CD8-positive, alpha-beta memory T cell (primary cell): Measurements from ENCODE around the gene DBH. TPM values are rescaled to one million over a fixed set of nuclear protein-coding genes. Genes with fewer than 3 reads are reported as not detected.
"Not testable (repeated sequence)": the region's sequence is repeated elsewhere in the genome, so short reads cannot be mapped to it uniquely, and the experiment has no call there.

Experiments
- CTCF ChIA-PET: fragments of 350-600 bp; sonication (Branson Sonifier 250); formaldehyde crosslinking; loops from one replicate; lab custom pipeline; 2021; ENCODE audit warnings: antibody characterized with exemption; lab: Charles Lee
- POLR2A ChIA-PET: fragments of 350-600 bp; sonication (Branson Sonifier 250); formaldehyde crosslinking; loops from one replicate; lab custom pipeline; 2021; ENCODE audit warnings: antibody characterized with exemption; lab: Charles Lee
- DNase-seq, 5 donors: peaks; one replicate each; pipeline versions ENCODE4 v3.0.0 to v3.0.0-alpha.2; 2020 to 2022; ENCODE audit warnings: mixed read lengths in 1 of 5
- H3K27ac ChIP-seq: one replicate; pipeline ENCODE4 v1.7.0; 2013; ENCODE audit warnings: low read depth, mild to moderate bottlenecking, low read length, moderate library complexity
- H3K27me3 ChIP-seq: 2 replicates; pipeline ENCODE4 v1.7.0; 2013; ENCODE audit warnings: low read length, mild to moderate bottlenecking; ENCODE audit not compliant: insufficient read depth, poor library complexity, severe bottlenecking
- H3K36me3 ChIP-seq: 2 replicates; pipeline ENCODE4 v1.7.0; 2013; ENCODE audit warnings: mild to moderate bottlenecking, low read length, moderate library complexity; ENCODE audit not compliant: insufficient read depth
- H3K4me1 ChIP-seq: 2 replicates; pipeline ENCODE4 v1.7.0; 2013; ENCODE audit warnings: mild to moderate bottlenecking, low read length, moderate library complexity; ENCODE audit not compliant: insufficient read depth
- H3K4me3 ChIP-seq: 2 replicates; pipeline ENCODE4 v1.7.0; 2013; ENCODE audit warnings: mild to moderate bottlenecking, low read length
- H3K9me3 ChIP-seq: 2 replicates; pipeline ENCODE4 v1.7.0; 2013; ENCODE audit warnings: mild to moderate bottlenecking, low read length
- H3K27ac Mint-ChIP-seq, 8 donors: one replicate each; pipeline ENCODE4 v1.8.0; 2020 to 2021; ENCODE audit warnings: mixed read lengths in 8 of 8, mild to moderate bottlenecking in 6 of 8, inconsistent platforms in 3 of 8, moderate library complexity in 3 of 8
- H3K27me3 Mint-ChIP-seq, 2 donors: one replicate each; pipeline ENCODE4 v1.8.0; 2020 to 2021; ENCODE audit warnings: mixed read lengths in 2 of 2, mild to moderate bottlenecking in 1 of 2, moderate library complexity in 1 of 2
- H3K36me3 Mint-ChIP-seq, 3 donors: one replicate each; pipeline ENCODE4 v1.8.0; 2020 to 2021; ENCODE audit warnings: mixed read lengths in 3 of 3, inconsistent platforms in 1 of 3, mild to moderate bottlenecking in 1 of 3
- H3K4me1 Mint-ChIP-seq, 3 donors: one replicate each; pipeline ENCODE4 v1.8.0; 2020 to 2021; ENCODE audit warnings: mixed read lengths in 3 of 3, inconsistent platforms in 1 of 3, mild to moderate bottlenecking in 1 of 3
- H3K4me3 Mint-ChIP-seq, 7 donors: one replicate each; pipeline ENCODE4 v1.8.0; 2020 to 2021; ENCODE audit warnings: mixed read lengths in 7 of 7, mild to moderate bottlenecking in 6 of 7, moderate library complexity in 4 of 7, inconsistent platforms in 2 of 7
- H3K9me3 Mint-ChIP-seq, 5 donors: one replicate each; pipeline ENCODE4 v1.8.0; 2020 to 2022; ENCODE audit warnings: mixed read lengths in 5 of 5, mild to moderate bottlenecking in 3 of 5, moderate library complexity in 2 of 5, inconsistent platforms in 1 of 5
- polyA plus RNA-seq: library from polyadenylated mRNA; unstranded; fragments of 300-500 nt; fragmentation: Illumina TruSeq; gene quantifications from one replicate; pipeline ENCODE4 v1.2.3, GENCODE V29; 2021
- total RNA-seq, 2 experiments: library from RNA; stranded (reverse); gene quantifications; one replicate each; pipeline ENCODE4 v1.2.3, GENCODE V29; 2021

The DBH gene
- total and polyA plus RNA-seq, 3 experiments from 2014 or later: not detected

GRCh38 chr9:133618726-133619125 lies 17.4 kb upstream of the DBH start:
- Mint-ChIP-seq H3K27me3 (peaks cover 0 to 5% of the 10 kb centered on the region in 2 donors), H3K9me3 (no peaks in the 10 kb centered on the region), H3K27ac (peak overlapping the region in 1 of 8 donors; percentile 68), H3K36me3 (no peaks in the 10 kb centered on the region), H3K4me3 (no peak overlapping the region), H3K4me1 (peaks cover 21 to 34% (median 33%) of the 10 kb centered on the region in 3 donors)
- Histone ChIP-seq H3K4me1 (peaks cover 40% of the 10 kb centered on the region), H3K36me3 (no peaks in the 10 kb centered on the region), H3K27me3 (no peaks in the 10 kb centered on the region), H3K4me3 (no peak overlapping the region), H3K27ac (no peak overlapping the region), H3K9me3 (no peaks in the 10 kb centered on the region)
- POLR2A ChIA-PET: no interaction called here
- CTCF ChIA-PET: no interaction called here
- DNase-seq: no peak

DNA sequence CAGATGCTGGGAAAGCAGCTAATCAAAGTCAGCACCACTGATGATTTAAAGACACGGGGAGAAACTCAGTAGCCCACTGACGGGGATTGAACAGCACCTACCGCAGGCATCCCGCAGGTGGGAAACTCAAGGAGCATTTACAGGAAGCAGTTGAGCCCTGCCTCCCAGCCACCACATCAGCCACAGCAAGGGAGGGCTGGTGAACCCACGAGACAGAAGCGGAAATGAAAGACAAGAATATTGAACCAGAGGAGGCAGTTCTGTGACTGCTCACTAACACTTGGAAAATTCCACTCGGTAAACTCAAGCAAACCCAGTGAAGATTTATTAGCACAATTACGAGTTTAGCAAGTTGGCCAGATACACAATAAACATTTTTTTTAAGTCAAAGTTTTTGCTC lies 16.4 kb upstream of the DBH start:
- H3K27me3 Mint-ChIP-seq: peaks cover 3 to 5% of the 10 kb centered on the region in 2 donors
- peaks cover 21 to 34% (median 33%) of the 10 kb centered on the region in 3 donors for H3K4me1 Mint-ChIP-seq
- H3K4me3 Mint-ChIP-seq: peak overlapping the region in 6 of 7 donors; percentile 18 to 75 (median 47)
- peaks cover 40% of the 10 kb centered on the region for H3K4me1 ChIP-seq
- DNase-seq: peak; percentile 16 to 71 (median 52)
- no peaks in the 10 kb centered on the region for H3K36me3 ChIP-seq
- no peaks in the 10 kb centered on the region for H3K9me3 ChIP-seq
- ChIA-PET CTCF (no interaction called here), POLR2A (no interaction called here)
- H3K4me3 ChIP-seq: peak overlapping the region; percentile 37
- no peaks in the 10 kb centered on the region for H3K27me3 ChIP-seq
- peak overlapping the region in 3 of 8 donors; percentile 0 to 24 (median 20) for H3K27ac Mint-ChIP-seq
- peaks cover 0 to 4% (median 0%) of the 10 kb centered on the region in 3 donors for H3K36me3 Mint-ChIP-seq
- H3K27ac ChIP-seq: no peak overlapping the region
- H3K9me3 Mint-ChIP-seq: peaks cover 0 to 5% (median 2%) of the 10 kb centered on the region in 5 donors

GRCh38 chr9:133621725-133622267 lies 14.4 kb upstream of the DBH start:
- H3K4me1 Mint-ChIP-seq: peaks cover 21 to 34% (median 33%) of the 10 kb centered on the region in 3 donors
- Histone ChIP-seq H3K4me3 (no peak overlapping the region), H3K4me1 (peaks cover 40% of the 10 kb centered on the region), H3K36me3 (no peaks in the 10 kb centered on the region), H3K27ac (no peak overlapping the region), H3K27me3 (no peaks in the 10 kb centered on the region), H3K9me3 (no peaks in the 10 kb centered on the region)
- ChIA-PET POLR2A (no interaction called here), CTCF (no interaction called here)
- H3K27me3 Mint-ChIP-seq: peaks cover 5 to 8% of the 10 kb centered on the region in 2 donors
- peak overlapping the region in 2 of 7 donors; percentile 2 to 57 for H3K4me3 Mint-ChIP-seq
- H3K27ac Mint-ChIP-seq: peak overlapping the region in 1 of 8 donors; percentile 65
- DNase-seq: no peak
- peaks cover 6 to 17% (median 13%) of the 10 kb centered on the region in 5 donors for H3K9me3 Mint-ChIP-seq
- H3K36me3 Mint-ChIP-seq: peaks cover 0 to 15% (median 0%) of the 10 kb centered on the region in 3 donors

GRCh38 chr9:133622555-133622954 lies 13.6 kb upstream of the DBH start:
- no peaks in the 10 kb centered on the region for H3K36me3 ChIP-seq
- H3K27ac ChIP-seq: no peak overlapping the region
- peaks cover 0 to 15% (median 0%) of the 10 kb centered on the region in 3 donors for H3K36me3 Mint-ChIP-seq
- H3K27ac Mint-ChIP-seq: peak overlapping the region in 1 of 8 donors; percentile 15
- H3K4me1 Mint-ChIP-seq: peaks cover 21 to 34% (median 33%) of the 10 kb centered on the region in 3 donors
- H3K4me3 Mint-ChIP-seq: peak overlapping the region in 1 of 7 donors; percentile 10
- CTCF ChIA-PET: no interaction called here
- DNase-seq: no peak
- no peaks in the 10 kb centered on the region for H3K27me3 ChIP-seq
- POLR2A ChIA-PET: no interaction called here
- peaks cover 40% of the 10 kb centered on the region for H3K4me1 ChIP-seq
- peaks cover 5 to 8% of the 10 kb centered on the region in 2 donors for H3K27me3 Mint-ChIP-seq
- H3K9me3 ChIP-seq: no peaks in the 10 kb centered on the region
- no peak overlapping the region for H3K4me3 ChIP-seq
- peaks cover 6 to 18% (median 13%) of the 10 kb centered on the region in 5 donors for H3K9me3 Mint-ChIP-seq

- Mint-ChIP-seq H3K9me3 (peaks cover 6 to 18% (median 13%) of the 10 kb centered on the region in 5 donors), H3K36me3 (peaks cover 0 to 15% (median 0%) of the 10 kb centered on the region in 3 donors), H3K4me1 (peaks cover 7 to 11% (median 11%) of the 10 kb centered on the region in 3 donors)
- H3K4me3 Mint-ChIP-seq, H3K27ac Mint-ChIP-seq, CTCF ChIA-PET, POLR2A ChIA-PET, DNase-seq, H3K27me3 ChIP-seq, H3K36me3 ChIP-seq, H3K27me3 Mint-ChIP-seq, H3K4me3 ChIP-seq, H3K9me3 ChIP-seq, H3K27ac ChIP-seq: not testable (repeated sequence)
- peaks cover 17% of the 10 kb centered on the region for H3K4me1 ChIP-seq
These were observed 10.2 kb upstream of the DBH start for GRCh38 chr9:133626008-133626407.

GRCh38 chr9:133627341-133627740 lies 8.8 kb upstream of the DBH start:
- Mint-ChIP-seq H3K27me3 (peaks cover 5 to 8% of the 10 kb centered on the region in 2 donors), H3K9me3 (peaks cover 6 to 18% (median 13%) of the 10 kb centered on the region in 5 donors), H3K4me3 (no peak overlapping the region), H3K36me3 (peaks cover 0 to 15% (median 0%) of the 10 kb centered on the region in 3 donors), H3K4me1 (peaks cover 0 to 1% (median under 1%) of the 10 kb centered on the region in 3 donors), H3K27ac (no peak overlapping the region)
- Histone ChIP-seq H3K4me3 (no peak overlapping the region), H3K36me3 (no peaks in the 10 kb centered on the region), H3K9me3 (no peaks in the 10 kb centered on the region), H3K27me3 (no peaks in the 10 kb centered on the region), H3K4me1 (peaks cover 8% of the 10 kb centered on the region), H3K27ac (no peak overlapping the region)
- ChIA-PET CTCF (no interaction called here), POLR2A (no interaction called here)
- DNase-seq: no peak

- no peaks in the 10 kb centered on the region for H3K4me1 Mint-ChIP-seq
- H3K27me3 Mint-ChIP-seq: peaks cover 5 to 8% of the 10 kb centered on the region in 2 donors
- Histone ChIP-seq H3K27me3 (no peaks in the 10 kb centered on the region), H3K36me3 (no peaks in the 10 kb centered on the region), H3K27ac (no peak overlapping the region), H3K9me3 (no peaks in the 10 kb centered on the region), H3K4me1 (no peaks in the 10 kb centered on the region), H3K4me3 (no peak overlapping the region)
- no peak for DNase-seq
- H3K36me3 Mint-ChIP-seq: peaks cover 0 to 15% (median 0%) of the 10 kb centered on the region in 3 donors
- peak overlapping the region in 1 of 8 donors; percentile 70 for H3K27ac Mint-ChIP-seq
- ChIA-PET POLR2A (no interaction called here), CTCF (no interaction called here)
- no peak overlapping the region for H3K4me3 Mint-ChIP-seq
- peaks cover 6 to 18% (median 13%) of the 10 kb centered on the region in 5 donors for H3K9me3 Mint-ChIP-seq
These were observed 7.4 kb upstream of the DBH start for GRCh38 chr9:133628766-133629165.

DNA sequence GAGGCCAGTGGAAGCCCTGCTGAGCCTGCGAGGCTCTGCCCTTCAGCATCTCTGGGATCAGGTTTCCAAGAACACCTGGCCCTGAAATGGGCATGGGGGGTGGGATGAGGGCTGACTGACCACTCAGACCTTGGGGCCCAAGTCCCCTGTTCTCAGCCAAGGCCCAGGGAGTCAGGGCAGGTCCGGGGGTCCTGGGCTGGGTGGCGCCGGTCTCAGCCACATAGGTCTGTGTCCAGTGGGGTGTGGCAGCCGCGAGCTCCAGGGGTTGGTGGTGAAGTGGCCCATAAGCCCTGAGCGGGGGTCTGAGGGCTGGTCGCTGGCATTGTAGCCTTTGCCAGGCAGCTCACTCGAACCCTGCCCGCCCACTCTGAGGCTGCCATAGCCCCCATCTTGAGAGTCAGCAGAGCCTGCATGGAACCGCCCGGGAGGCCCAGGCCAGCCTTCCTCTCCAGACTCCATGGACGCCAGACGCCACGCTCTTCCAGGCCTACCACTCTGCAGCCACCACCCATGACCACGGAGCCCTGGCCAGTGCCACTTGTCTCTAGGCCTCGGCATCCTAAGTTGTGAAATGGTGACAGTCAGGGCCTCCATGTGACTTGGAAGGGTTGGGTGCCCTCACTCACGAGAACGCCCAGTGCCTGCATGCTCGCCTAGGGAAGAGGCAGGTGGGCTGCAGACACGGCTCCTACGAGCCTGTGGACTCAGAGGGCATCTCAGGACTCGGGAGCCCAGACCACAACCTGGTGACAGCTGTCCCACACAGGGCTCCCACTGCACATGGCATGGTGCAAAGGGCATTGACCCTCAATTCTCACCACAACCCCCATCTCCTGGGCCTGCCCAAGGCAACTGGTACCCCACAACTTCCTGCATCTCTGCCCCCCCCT lies 6.7 kb upstream of the DBH start:
- Histone ChIP-seq H3K4me1 (no peaks in the 10 kb centered on the region), H3K27me3 (no peaks in the 10 kb centered on the region), H3K36me3 (no peaks in the 10 kb centered on the region), H3K27ac (no peak overlapping the region), H3K4me3 (no peak overlapping the region), H3K9me3 (no peaks in the 10 kb centered on the region)
- Mint-ChIP-seq H3K36me3 (peaks cover 0 to 14% (median 0%) of the 10 kb centered on the region in 3 donors), H3K27me3 (peaks cover 5 to 8% of the 10 kb centered on the region in 2 donors), H3K4me3 (no peak overlapping the region), H3K4me1 (no peaks in the 10 kb centered on the region), H3K27ac (peak overlapping the region in 1 of 8 donors; percentile 70), H3K9me3 (peaks cover 6 to 18% (median 13%) of the 10 kb centered on the region in 5 donors)
- POLR2A ChIA-PET: no interaction called here
- no peak for DNase-seq
- CTCF ChIA-PET: no interaction called here
